ENCODE measurements around the gene OR52E4.

DNA sequence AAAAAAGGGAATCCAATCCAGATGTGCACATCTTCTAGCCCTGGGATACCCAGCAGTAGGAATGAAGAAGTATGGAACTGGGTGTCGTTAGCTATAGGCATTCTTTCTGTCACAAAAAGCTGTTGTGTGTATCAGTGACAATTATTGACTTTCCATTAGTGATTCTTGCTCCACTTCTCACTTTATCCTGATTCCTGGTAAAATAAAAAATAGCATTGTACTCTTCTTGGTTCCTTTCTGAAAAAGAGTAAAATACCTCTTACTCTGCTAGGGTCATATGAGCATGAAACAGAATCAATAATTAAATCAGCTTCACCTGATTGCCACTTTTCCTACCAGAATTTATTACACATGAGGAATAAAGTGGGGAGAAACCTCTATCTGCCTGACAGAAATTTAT lies 38.6 kb upstream of the OR52E4 start, which contains the start of gene OR52E6:
- no peak for TF ChIP-seq POLR2A (IDR thresholded peaks at IDR 0.05; ENCODE audit: low read depth, low read length)
- no peak for TF ChIP-seq POLR2AphosphoS5 (IDR thresholded peaks at IDR 0.05; ENCODE audit: low read depth, low read length)
- TF ChIP-seq SPI1 (IDR thresholded peaks at IDR 0.05; ENCODE audit: low read depth, low read length), result no peak
- no peak for TF ChIP-seq TAF1 (IDR thresholded peaks at IDR 0.05; ENCODE audit: low read depth, low read length)

All from GM12891 (cell line).